Fibroblast of villous mesenchyme (primary cell): Measurements from ENCODE around the gene LSM3. TPM values are rescaled to one million over a fixed set of nuclear protein-coding genes. Genes with fewer than 3 reads are reported as not detected.

Experiments used
- DNase-seq: peaks from one replicate; pipeline ENCODE4 v3.0.0-alpha.2; 2010; ENCODE audit warnings: low read depth
- H3K4me3 ChIP-seq: 2 replicates; pipeline ENCODE4 v1.5.1; 2011; ENCODE audit warnings: low read depth, mild to moderate bottlenecking, low read length
- total RNA-seq: library from RNA; depleted of rRNA; stranded (reverse); fragments of >200 nt; gene quantifications from 2 replicates; pipeline ENCODE4 v1.2.3, GENCODE V29; 2012
- TF ChIP-seq, protein P1 (sequence below): IDR thresholded peaks from 2 replicates; pipeline ENCODE4 v1.5.1; 2012; ENCODE audit warnings: low read depth, mild to moderate bottlenecking, low read length; ENCODE audit not compliant: insufficient read depth

LSM3 gene
- total RNA-seq, 1 donor: 7.3 TPM

DNA sequence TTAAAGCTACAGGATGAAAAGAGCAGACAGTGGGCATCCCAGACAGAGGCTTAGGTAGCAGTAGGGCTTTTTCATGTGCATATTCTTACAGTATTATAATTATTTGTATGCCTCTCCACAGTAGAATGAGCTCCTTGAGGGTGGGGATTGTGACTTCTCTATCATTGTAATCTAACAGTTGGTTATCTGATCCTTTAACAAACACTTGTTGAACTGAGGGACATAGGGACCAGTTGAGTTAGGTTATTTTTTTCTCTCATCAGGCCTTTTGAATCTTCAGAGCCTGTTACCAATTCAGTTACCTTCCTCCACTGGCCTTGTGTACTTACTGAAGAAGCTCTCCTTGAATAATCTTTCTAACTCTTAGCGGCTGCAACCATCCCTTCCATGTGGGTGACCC is 1.2 kb downstream of the LSM3 start:
- no peak overlapping the region for H3K4me3 ChIP-seq
- TF ChIP-seq, protein P1, sequence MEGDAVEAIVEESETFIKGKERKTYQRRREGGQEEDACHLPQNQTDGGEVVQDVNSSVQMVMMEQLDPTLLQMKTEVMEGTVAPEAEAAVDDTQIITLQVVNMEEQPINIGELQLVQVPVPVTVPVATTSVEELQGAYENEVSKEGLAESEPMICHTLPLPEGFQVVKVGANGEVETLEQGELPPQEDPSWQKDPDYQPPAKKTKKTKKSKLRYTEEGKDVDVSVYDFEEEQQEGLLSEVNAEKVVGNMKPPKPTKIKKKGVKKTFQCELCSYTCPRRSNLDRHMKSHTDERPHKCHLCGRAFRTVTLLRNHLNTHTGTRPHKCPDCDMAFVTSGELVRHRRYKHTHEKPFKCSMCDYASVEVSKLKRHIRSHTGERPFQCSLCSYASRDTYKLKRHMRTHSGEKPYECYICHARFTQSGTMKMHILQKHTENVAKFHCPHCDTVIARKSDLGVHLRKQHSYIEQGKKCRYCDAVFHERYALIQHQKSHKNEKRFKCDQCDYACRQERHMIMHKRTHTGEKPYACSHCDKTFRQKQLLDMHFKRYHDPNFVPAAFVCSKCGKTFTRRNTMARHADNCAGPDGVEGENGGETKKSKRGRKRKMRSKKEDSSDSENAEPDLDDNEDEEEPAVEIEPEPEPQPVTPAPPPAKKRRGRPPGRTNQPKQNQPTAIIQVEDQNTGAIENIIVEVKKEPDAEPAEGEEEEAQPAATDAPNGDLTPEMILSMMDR: no peak
- DNase-seq: no peak

DNA sequence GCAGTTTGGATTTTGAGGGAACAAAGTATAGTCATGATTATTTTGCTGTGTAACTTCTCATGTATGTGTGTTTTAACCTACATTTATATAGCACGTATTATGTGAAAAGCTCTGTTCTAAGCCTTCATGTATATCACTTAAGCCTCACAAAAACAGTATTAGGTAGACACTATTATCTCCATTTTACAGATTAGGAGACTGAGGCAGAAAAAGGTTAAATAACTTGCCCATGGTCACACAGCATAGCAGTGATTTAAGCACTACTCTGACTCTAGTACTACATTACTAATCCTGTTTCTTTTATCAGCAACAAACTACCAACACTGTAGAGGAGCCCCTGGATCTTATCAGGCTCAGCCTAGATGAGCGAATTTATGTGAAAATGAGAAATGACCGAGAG is 2.6 kb downstream of the LSM3 start:
- no peak overlapping the region for H3K4me3 ChIP-seq
- no peak for DNase-seq
- TF ChIP-seq, protein P1: no peak

DNA sequence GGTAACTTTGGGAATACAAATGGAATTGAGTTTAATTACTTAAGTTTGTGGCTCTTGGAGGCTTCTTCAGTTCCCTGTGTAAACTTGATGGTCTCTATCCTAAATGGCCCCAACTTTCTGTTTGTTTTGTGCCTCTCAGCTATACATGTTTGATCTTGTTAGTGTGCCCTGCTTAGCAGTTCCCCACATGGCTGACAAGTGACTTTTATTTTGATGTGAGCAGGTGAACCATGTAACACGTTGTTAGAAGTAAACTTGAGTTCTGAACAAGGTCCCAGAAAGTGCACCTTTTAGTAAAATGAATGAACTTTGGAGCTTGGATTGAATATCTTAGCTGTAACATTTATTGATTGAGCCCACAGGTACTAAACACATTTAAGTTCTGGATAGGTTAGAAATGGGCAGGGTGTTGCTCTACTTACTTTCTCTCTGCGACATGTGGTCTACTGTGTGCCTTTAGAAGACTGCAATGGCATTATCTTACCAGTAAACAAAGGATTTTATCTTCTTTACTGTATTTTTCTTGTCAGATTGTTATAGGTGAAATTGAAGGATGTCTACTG is 4.5 kb downstream of the LSM3 start:
- DNase-seq: no peak
- TF ChIP-seq, protein P1: no peak
- H3K4me3 ChIP-seq: no peak overlapping the region

DNA sequence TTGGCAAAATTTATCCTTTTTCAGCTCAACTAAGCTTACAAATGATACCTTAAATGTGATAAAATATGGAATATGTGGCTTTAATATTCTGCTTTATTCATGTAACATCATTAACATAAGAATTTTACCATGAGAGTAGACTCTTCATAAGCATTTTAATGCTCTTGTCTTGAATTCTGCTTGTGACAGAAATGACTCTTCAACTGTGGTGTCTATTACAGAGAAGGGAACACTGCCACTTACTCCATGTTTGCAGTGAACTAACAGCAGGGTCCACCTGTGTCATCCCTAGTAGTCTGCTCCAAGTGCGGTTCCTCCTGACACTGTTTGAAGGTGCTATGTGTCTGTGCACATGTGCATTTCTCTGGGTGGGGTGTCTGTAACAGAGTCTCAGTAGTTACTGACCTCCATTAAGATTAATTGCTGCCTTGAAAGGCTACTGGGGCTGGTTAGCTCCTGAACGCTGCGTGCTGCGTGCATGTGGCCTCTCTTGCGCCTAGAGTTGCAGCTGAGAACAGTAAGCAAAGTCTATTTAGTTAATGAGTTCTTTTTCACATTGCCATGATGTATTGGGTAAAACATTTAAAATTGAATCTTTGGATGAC is 8.3 kb downstream of the LSM3 start:
- no peak for DNase-seq
- TF ChIP-seq, protein P1: no peak
- no peak overlapping the region for H3K4me3 ChIP-seq

DNA sequence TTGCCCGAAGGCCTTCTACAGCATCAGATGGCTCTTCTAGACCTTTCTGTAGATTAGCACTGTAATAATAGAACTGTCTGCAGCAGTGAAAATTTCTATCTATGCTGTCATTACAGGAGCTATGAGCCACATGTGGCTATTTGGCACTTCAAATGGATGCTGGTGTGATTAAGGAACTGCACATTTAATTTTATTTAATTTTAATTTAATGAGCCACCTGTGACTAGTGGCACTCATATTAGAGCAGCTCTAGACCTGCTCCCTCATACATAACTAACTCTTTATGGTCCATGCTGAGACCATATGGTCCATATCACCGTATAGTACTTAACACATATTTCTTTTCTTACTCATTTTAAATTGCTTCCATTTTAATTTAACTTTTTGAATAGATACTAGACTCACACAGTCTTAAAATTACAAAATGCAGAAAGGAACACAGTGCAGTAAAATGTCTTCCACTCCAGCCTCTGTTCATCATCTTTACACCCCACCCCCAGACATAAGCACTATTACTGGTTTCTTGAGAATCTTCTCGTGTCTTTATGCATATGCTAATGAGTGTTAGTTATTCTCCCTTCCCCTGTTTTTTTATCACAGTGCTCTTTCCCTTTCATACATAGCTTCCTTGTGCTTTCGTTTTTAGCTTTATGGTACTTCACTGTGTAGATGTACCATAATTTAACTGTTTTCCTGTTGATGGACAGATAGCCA is 9.6 kb downstream of the LSM3 start:
- no peak for DNase-seq
- TF ChIP-seq, protein P1: no peak
- H3K4me3 ChIP-seq: no peak overlapping the region

DNA sequence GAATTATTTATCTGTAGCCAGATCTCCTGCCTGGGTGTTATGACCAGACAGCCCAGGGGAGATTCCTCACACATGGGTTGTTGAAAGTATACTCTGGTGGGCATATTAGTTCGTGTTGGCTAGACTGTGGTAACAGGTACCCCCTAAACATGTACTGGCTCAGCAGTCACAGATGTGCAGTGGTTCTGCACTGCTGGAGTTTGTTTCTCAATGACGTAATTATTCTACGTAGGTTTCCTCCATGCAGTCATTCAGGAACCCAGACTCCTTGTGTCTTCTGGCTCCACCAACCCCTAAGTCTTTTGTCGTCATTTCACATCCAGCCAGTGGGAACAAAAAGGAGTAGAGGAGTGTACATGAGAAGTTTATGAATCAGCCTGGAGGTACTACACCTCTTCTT is 16.2 kb downstream of the LSM3 start:
- H3K4me3 ChIP-seq: no peak overlapping the region
- no peak for DNase-seq
- TF ChIP-seq, protein P1: no peak
